Fibroblast of lung (primary cell): ENCODE measurements around the gene TBC1D19. TPM values are rescaled to one million over a fixed set of nuclear protein-coding genes. Genes with fewer than 3 reads are reported as not detected.

ENCODE experiments used
- DNase-seq, 2 donors: peaks; one replicate each; pipeline versions ENCODE4 v3.0.0 to v3.0.0-alpha.2; 2010; ENCODE audit warnings: low read depth in 2 of 2
- H2AFZ ChIP-seq: 2 replicates; pipeline ENCODE4 v1.5.1; 2012; ENCODE audit warnings: low read length, control low read depth, inconsistent platforms
- H3K27ac ChIP-seq: 2 replicates; pipeline ENCODE4 v1.5.1; 2011; ENCODE audit warnings: low read length, control low read depth; ENCODE audit not compliant: insufficient read depth
- H3K27me3 ChIP-seq: 2 replicates; pipeline ENCODE4 v1.5.1; 2011; ENCODE audit warnings: mild to moderate bottlenecking, low read length; ENCODE audit not compliant: control insufficient read depth, insufficient read depth
- H3K36me3 ChIP-seq: 2 replicates; pipeline ENCODE4 v1.5.1; 2011; ENCODE audit warnings: low read length; ENCODE audit not compliant: control insufficient read depth, insufficient read depth
- H3K4me1 ChIP-seq: 2 replicates; pipeline ENCODE4 v1.5.1; 2011; ENCODE audit warnings: low read length; ENCODE audit not compliant: control insufficient read depth, insufficient read depth; ENCODE audit errors: extremely low read depth
- H3K4me2 ChIP-seq: 2 replicates; pipeline ENCODE4 v1.5.1; 2011; ENCODE audit warnings: low read length, control low read depth; ENCODE audit not compliant: insufficient read depth; ENCODE audit errors: extremely low read depth
- H3K4me3 ChIP-seq, 4 experiments: fragments of 200-600 bp in 1 of 4; sonication (generic) in 1 of 4; replicated peaks in 1 of 4; 2 replicates each; pipeline ENCODE4 v1.5.1; 2011 to 2016; ENCODE audit warnings: low read length in 4 of 4, low read depth in 3 of 4, mild to moderate bottlenecking in 3 of 4, control low read depth in 2 of 4, inconsistent platforms in 1 of 4, mixed read lengths in 1 of 4; ENCODE audit not compliant: insufficient read depth in 1 of 4; ENCODE audit errors: control extremely low read depth in 1 of 4
- H3K79me2 ChIP-seq: 2 replicates; pipeline ENCODE4 v1.5.1; 2012; ENCODE audit warnings: mild to moderate bottlenecking, low read length, inconsistent platforms; ENCODE audit not compliant: control insufficient read depth, insufficient read depth
- H3K9ac ChIP-seq: 2 replicates; pipeline ENCODE4 v1.5.1; 2011; ENCODE audit warnings: mild to moderate bottlenecking, low read length, control low read depth; ENCODE audit not compliant: insufficient read depth
- H3K9me3 ChIP-seq: 2 replicates; pipeline ENCODE4 v1.5.1; 2012; ENCODE audit warnings: low read depth, low read length; ENCODE audit not compliant: control insufficient read depth, insufficient read depth
- H4K20me1 ChIP-seq: 2 replicates; pipeline ENCODE4 v1.5.1; 2011; ENCODE audit warnings: low read length; ENCODE audit not compliant: control insufficient read depth, insufficient read depth; ENCODE audit errors: extremely low read depth
- EZH2 ChIP-seq: IDR thresholded peaks from 2 replicates; pipeline ENCODE4 v1.5.1; 2012; ENCODE audit warnings: low read length, control low read depth, mild to moderate bottlenecking; ENCODE audit errors: missing control alignments
- polyA plus RNA-seq, 2 donors: library from polyadenylated mRNA; depleted of rRNA in 1 of 2; stranded (reverse) in 1 of 2; unstranded in 1 of 2; fragments of >200 nt; gene quantifications; 2 replicates each; pipeline ENCODE4 v1.2.1, GENCODE V29; 2011 to 2012; ENCODE audit warnings: missing spikeins in 1 of 2
- total RNA-seq: library from RNA; depleted of rRNA; stranded (reverse); fragments of >200 nt; gene quantifications from 2 replicates; pipeline ENCODE4 v1.2.1, GENCODE V29; 2014
- TF ChIP-seq, protein P1 (sequence below), 2 donors: IDR thresholded peaks in 1 of 2; conservative IDR thresholded peaks in 1 of 2; 1 replicate in 1 of 2; 2 replicates in 1 of 2; pipeline ENCODE4 v1.5.1; 2011 to 2012; ENCODE audit warnings: low read length in 2 of 2, control low read depth in 1 of 2, inconsistent platforms in 1 of 2, low read depth in 1 of 2, mild to moderate bottlenecking in 1 of 2

The TBC1D19 gene
- total and polyA plus RNA-seq, 2 donors (not counting 1 experiment from before 2014, with no cell fraction given): 38.2 to 132 TPM

DNA sequence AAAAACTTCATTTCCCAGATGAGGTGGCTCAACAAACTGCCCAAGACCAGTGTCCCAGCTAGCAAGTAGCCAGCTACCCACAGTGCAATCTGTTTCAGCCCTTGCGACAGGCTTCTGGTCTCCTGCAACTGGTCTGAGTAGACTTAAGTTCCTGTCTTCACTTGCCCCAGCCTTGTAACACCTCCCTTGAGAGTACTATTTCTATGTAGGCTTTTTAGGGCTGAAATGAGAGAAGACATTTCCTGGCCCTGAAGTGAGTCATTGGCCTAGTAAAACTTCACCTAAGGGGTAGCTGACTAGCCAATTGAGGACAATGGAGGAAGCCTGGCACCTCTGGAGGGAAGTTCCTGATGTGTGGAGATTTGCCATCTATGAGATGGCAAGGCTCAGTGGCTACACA, 196.7 kb downstream of the TBC1D19 start:
- Histone ChIP-seq H3K79me2 (no peaks in the 10 kb centered on the region), H3K27ac (no peak overlapping the region), H3K4me3 (no peak overlapping the region), H4K20me1 (no peaks in the 10 kb centered on the region), H3K9me3 (no peaks in the 10 kb centered on the region), H3K4me2 (no peak overlapping the region), H3K27me3 (no peaks in the 10 kb centered on the region), H3K36me3 (no peaks in the 10 kb centered on the region), H2AFZ (no peak overlapping the region), H3K9ac (no peak overlapping the region), H3K4me1 (no peaks in the 10 kb centered on the region)
- no peak for TF ChIP-seq EZH2
- TF ChIP-seq, protein P1, sequence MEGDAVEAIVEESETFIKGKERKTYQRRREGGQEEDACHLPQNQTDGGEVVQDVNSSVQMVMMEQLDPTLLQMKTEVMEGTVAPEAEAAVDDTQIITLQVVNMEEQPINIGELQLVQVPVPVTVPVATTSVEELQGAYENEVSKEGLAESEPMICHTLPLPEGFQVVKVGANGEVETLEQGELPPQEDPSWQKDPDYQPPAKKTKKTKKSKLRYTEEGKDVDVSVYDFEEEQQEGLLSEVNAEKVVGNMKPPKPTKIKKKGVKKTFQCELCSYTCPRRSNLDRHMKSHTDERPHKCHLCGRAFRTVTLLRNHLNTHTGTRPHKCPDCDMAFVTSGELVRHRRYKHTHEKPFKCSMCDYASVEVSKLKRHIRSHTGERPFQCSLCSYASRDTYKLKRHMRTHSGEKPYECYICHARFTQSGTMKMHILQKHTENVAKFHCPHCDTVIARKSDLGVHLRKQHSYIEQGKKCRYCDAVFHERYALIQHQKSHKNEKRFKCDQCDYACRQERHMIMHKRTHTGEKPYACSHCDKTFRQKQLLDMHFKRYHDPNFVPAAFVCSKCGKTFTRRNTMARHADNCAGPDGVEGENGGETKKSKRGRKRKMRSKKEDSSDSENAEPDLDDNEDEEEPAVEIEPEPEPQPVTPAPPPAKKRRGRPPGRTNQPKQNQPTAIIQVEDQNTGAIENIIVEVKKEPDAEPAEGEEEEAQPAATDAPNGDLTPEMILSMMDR (conservative IDR thresholded peaks at IDR 0.05 in 1 of 2, IDR thresholded peaks at IDR 0.05 in 1 of 2; ENCODE audit: low read depth in 1 of 2, low read length in 2 of 2): no peak
- DNase-seq: peak; percentile 6 to 14

DNA sequence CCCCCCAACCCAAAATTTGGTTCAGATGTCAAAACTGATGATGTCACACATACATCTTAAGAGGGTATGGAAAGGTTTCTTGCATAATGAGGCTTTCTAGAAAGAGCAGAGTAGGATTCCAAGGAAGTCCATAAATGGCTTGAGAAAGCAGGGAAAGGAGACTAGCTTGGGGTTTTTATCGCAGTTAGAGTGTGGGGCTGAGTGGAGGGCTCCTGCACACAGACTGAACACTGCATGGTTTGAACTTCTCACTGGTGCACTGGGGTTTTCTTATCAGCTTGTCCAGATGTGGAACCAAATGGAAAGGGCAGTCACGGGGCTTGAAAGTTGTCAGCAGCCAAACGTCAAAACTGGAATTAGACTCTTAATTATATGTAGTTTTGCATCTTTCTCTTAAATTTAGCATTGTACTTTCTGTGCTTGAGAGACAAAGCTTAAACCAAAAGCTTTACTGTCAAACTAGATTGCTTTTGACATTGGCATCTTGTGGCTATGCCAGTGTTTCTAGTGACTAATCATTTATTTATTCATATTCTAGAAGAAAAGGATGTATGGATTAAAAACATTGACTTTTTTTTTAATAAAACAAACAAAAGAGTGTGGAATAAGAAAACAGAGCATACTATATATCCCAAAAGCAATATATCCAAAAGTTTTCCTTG, 198.4 kb downstream of the TBC1D19 start:
- Histone ChIP-seq H3K4me1 (no peaks in the 10 kb centered on the region), H3K79me2 (no peaks in the 10 kb centered on the region), H4K20me1 (no peaks in the 10 kb centered on the region), H2AFZ (no peak overlapping the region), H3K27ac (no peak overlapping the region), H3K9ac (no peak overlapping the region), H3K36me3 (no peaks in the 10 kb centered on the region), H3K4me2 (no peak overlapping the region), H3K27me3 (no peaks in the 10 kb centered on the region), H3K4me3 (no peak overlapping the region), H3K9me3 (no peaks in the 10 kb centered on the region)
- TF ChIP-seq EZH2: no peak
- TF ChIP-seq, protein P1 (conservative IDR thresholded peaks at IDR 0.05 in 1 of 2, IDR thresholded peaks at IDR 0.05 in 1 of 2; ENCODE audit: low read depth in 1 of 2, low read length in 2 of 2): no peak
- no peak for DNase-seq

DNA sequence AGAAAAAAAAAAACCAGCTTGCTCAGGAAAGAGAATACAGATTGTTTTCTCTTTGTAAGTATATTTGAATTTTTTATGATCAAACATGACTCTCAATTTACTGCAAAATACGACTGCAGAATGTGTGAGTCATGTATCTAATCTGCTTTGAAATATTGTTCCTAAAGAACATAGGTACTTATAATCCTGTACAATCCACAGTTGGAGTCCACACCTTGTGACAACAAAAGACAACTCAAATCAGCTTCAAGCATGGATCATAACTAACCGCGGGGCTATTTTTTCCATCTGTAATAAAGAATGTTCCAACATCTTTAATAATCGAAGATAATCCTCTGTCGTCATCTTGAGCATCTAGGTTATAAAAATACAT, 198.9 kb downstream of the TBC1D19 start:
- Histone ChIP-seq H3K4me1 (no peaks in the 10 kb centered on the region), H3K4me2 (no peak overlapping the region), H3K27me3 (no peaks in the 10 kb centered on the region), H3K9ac (no peak overlapping the region), H3K4me3 (no peak overlapping the region), H3K27ac (no peak overlapping the region), H3K9me3 (no peaks in the 10 kb centered on the region), H4K20me1 (no peaks in the 10 kb centered on the region), H3K79me2 (no peaks in the 10 kb centered on the region), H3K36me3 (no peaks in the 10 kb centered on the region), H2AFZ (no peak overlapping the region)
- TF ChIP-seq, protein P1 (conservative IDR thresholded peaks at IDR 0.05 in 1 of 2, IDR thresholded peaks at IDR 0.05 in 1 of 2; ENCODE audit: low read depth in 1 of 2, low read length in 2 of 2): no peak
- no peak for TF ChIP-seq EZH2
- DNase-seq: no peak
